PC-9 (cell line): Measurements from ENCODE around the gene FPGS. TPM values are rescaled to one million over a fixed set of nuclear protein-coding genes. Genes with fewer than 3 reads are reported as not detected.

Source experiments
- BruUV-seq: library from RNA; stranded (reverse); fragments of 400-500 nt; replicated peaks from 2 replicates; lab custom pipeline; 2021; lab: Mats Ljungman, UMichigan
- CTCF ChIA-PET: fragments of 300-600 bp; sonication (Branson Sonifier 250); formaldehyde crosslinking; loops from one replicate; lab custom pipeline; 2022; ENCODE audit warnings: antibody characterized with exemption; lab: Charles Lee
- POLR2A ChIA-PET: fragments of 300-600 bp; sonication (Branson Sonifier 250); formaldehyde crosslinking; loops from one replicate; lab custom pipeline; 2022; ENCODE audit warnings: antibody characterized with exemption; ENCODE audit not compliant: unreplicated experiment; lab: Charles Lee
- DNase-seq, 2 experiments: peaks; one replicate each; pipeline versions ENCODE4 v3.0.0 to v3.0.0-alpha.2; 2015 to 2022; ENCODE audit warnings: mixed read lengths in 1 of 2
- H2AFZ ChIP-seq: fragments of 200-600 bp; sonication (generic); 2 replicates; pipeline ENCODE4 v1.8.1; 2017; ENCODE audit warnings: antibody characterized with exemption
- H3F3A ChIP-seq: fragments of 200-600 bp; sonication (generic); 2 replicates; pipeline ENCODE4 v1.8.1; 2017; ENCODE audit warnings: antibody characterized with exemption, mild to moderate bottlenecking, low read depth; ENCODE audit not compliant: insufficient read depth
- H3K27ac ChIP-seq: fragments of 200-600 bp; sonication (generic); 2 replicates; pipeline ENCODE4 v1.6.1; 2016; ENCODE audit warnings: mixed run types
- H3K27me3 ChIP-seq: fragments of 200-600 bp; sonication (generic); 2 replicates; pipeline ENCODE4 v1.6.1; 2016; ENCODE audit warnings: low read depth, mixed run types; ENCODE audit not compliant: insufficient read depth
- H3K36me3 ChIP-seq: fragments of 200-600 bp; sonication (generic); 2 replicates; pipeline ENCODE4 v1.6.1; 2016; ENCODE audit warnings: low read depth, mixed run types
- H3K4me1 ChIP-seq: fragments of 200-600 bp; sonication (generic); replicated peaks from 2 replicates; pipeline ENCODE4 v1.6.1; 2016; ENCODE audit warnings: mixed run types; ENCODE audit not compliant: insufficient read depth
- H3K4me2 ChIP-seq: fragments of 200-600 bp; sonication (generic); 2 replicates; pipeline ENCODE4 v1.6.1; 2017; ENCODE audit warnings: mixed run types
- H3K4me3 ChIP-seq: fragments of 200-600 bp; sonication (generic); 2 replicates; pipeline ENCODE4 v1.6.1; 2016; ENCODE audit warnings: mixed run types
- H3K79me2 ChIP-seq: fragments of 200-600 bp; sonication (generic); 2 replicates; pipeline ENCODE4 v1.6.1; 2017; ENCODE audit warnings: low read depth, mixed run types
- H3K9me2 ChIP-seq: fragments of 200-600 bp; sonication (generic); 2 replicates; pipeline ENCODE4 v1.8.1; 2017; ENCODE audit warnings: mild to moderate bottlenecking; ENCODE audit not compliant: insufficient read depth
- H3K9me3 ChIP-seq: fragments of 200-600 bp; sonication (generic); 2 replicates; pipeline ENCODE4 v1.8.1; 2016; ENCODE audit warnings: low read depth; ENCODE audit not compliant: insufficient read depth
- H4K20me1 ChIP-seq: fragments of 200-600 bp; sonication (generic); 2 replicates; pipeline ENCODE4 v1.8.1; 2017; ENCODE audit not compliant: insufficient read depth
- CTCF ChIP-seq: fragments of 200-600 bp; sonication (generic); conservative IDR thresholded peaks from 2 replicates; pipeline ENCODE4 v1.6.1; 2017; ENCODE audit warnings: mixed run types, antibody characterized with exemption, mild to moderate bottlenecking, moderate library complexity
- EZH2 ChIP-seq: fragments of 200-600 bp; sonication (generic); IDR thresholded peaks from 2 replicates; pipeline ENCODE4 v1.8.0; 2017; ENCODE audit warnings: antibody characterized with exemption, low read depth
- intact Hi-C: fragments of 100-400 bp; cut with micrococcal nuclease; formaldehyde crosslinking; loops from one replicate; pipeline ENCODE4 v1.10.0; 2022; ENCODE audit not compliant: unreplicated experiment
- total RNA-seq: library from RNA; stranded (reverse); gene quantifications from 2 replicates; pipeline ENCODE4 v1.2.3, GENCODE V29; 2021

FPGS gene
- total RNA-seq, 1 experiment from 2014 or later: 152 TPM

DNA sequence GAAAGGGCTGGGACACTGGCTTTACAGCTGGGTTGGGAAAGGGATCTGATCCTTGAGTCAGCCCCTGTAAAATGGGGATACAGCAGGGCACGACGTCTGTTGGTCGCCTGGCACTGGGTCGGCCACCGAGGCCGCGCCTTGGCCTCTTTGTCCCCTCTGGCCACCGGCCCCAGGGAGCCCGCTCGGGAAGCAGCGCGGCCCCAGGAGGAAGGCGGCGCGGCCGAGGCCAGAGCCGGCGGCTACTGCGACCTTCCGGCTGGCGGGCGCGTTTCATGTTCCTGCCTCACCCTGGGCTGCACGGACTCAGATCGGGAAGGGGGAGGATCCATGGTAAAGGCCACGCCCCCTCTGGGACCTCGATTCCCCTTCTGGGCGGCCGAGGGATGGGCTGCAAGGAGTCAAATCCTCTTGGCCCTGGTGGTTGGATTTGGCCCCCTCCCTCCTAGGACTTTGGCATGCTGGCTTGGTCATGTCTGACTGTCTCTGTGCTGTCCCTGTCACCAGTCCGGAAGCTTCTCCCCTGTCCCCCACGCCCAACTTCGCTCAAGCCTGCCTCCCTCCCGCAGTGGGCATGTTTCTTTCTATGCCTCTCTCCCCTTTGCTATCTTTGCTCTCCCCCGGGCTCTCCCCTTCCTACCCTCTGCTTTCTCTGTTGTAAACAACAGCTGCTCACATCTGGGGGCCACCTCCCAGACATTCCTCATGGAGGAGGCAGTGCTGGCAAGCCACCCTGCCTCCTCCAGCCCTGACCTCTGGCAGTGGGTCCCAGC is 25.8 kb downstream of the FPGS start:
- Histone ChIP-seq H3K36me3 (no peaks in the 10 kb centered on the region), H3F3A (peaks cover 4% of the 10 kb centered on the region; the same call in 1 of the 2 replicates), H3K27me3 (no peaks in the 10 kb centered on the region), H3K4me2 (no peak overlapping the region), H3K27ac (no peak overlapping the region), H3K9me2 (no peaks in the 10 kb centered on the region), H4K20me1 (no peaks in the 10 kb centered on the region), H3K4me3 (no peak overlapping the region), H3K4me1 (no peaks in the 10 kb centered on the region), H3K79me2 (no peaks in the 10 kb centered on the region), H2AFZ (no peak overlapping the region), H3K9me3 (no peaks in the 10 kb centered on the region)
- POLR2A ChIA-PET: no interaction called here
- intact Hi-C loops: no loop called here
- TF ChIP-seq CTCF (no peak), EZH2 (no peak)
- CTCF ChIA-PET: no interaction called here
- peak in 1 of 2 experiments; percentile 59 for DNase-seq
- no TSS peak for BruUV-seq

DNA sequence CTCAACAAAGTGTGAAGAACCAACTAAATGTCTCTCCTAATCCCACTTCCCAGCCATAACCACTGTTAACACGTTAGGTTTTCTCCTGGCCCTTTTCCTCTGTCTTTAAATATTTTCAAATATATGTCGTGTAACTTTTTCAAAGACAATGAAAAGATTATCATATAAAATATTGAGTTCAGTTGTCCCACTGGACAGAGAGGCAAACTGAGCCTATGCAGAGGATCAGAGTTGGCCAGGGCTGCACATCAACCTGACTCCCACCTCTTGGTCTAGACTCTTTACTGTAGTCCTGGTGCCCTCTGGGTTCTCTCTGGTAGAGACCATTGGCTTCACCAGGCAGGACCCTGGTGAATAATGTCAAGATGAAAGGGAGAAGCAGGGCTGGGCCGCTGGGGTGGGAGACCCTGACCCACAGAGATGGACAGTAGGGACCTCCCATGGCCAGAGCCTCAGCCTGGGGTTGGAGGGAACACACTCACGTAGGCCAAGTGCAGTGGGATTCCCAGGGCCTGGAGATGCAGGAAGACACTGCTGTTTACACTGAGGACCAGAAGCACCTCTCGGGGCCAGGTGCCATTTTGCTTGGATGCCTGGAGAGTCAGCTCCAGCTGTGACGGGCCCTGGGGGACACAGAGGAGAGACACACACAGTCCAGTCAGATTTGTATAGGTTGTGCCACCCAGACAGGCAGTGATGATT is 26.7 kb downstream of the FPGS start:
- H3K4me2 ChIP-seq: no peak overlapping the region
- ChIA-PET POLR2A (no interaction called here), CTCF (no interaction called here)
- no peak overlapping the region for H2AFZ ChIP-seq
- H3K27ac ChIP-seq: no peak overlapping the region
- no peak for DNase-seq
- no TSS peak for BruUV-seq
- no peaks in the 10 kb centered on the region for H3K79me2 ChIP-seq
- intact Hi-C loops: no loop called here
- TF ChIP-seq CTCF (no peak), EZH2 (no peak)
- no peaks in the 10 kb centered on the region for H3F3A ChIP-seq
- no peaks in the 10 kb centered on the region for H3K27me3 ChIP-seq
- H4K20me1 ChIP-seq: no peaks in the 10 kb centered on the region
- no peaks in the 10 kb centered on the region for H3K9me2 ChIP-seq
- no peaks in the 10 kb centered on the region for H3K9me3 ChIP-seq
- no peaks in the 10 kb centered on the region for H3K36me3 ChIP-seq
- no peaks in the 10 kb centered on the region for H3K4me1 ChIP-seq
- no peak overlapping the region for H3K4me3 ChIP-seq

GRCh38 chr9:127832248-127832647 is 29.6 kb downstream of the FPGS start:
- POLR2A ChIA-PET: no interaction called here
- H3K4me3 ChIP-seq: no peak overlapping the region
- intact Hi-C loops: no loop called here

More at GRCh38 chr9:127832248-127832647, 29.6 kb downstream of the FPGS start:
- DNase-seq: no peak
- TF ChIP-seq CTCF (no peak), EZH2 (no peak)
- H3K27ac ChIP-seq: no peak overlapping the region
- H4K20me1 ChIP-seq: no peaks in the 10 kb centered on the region
- H3K79me2 ChIP-seq: no peaks in the 10 kb centered on the region
- no peaks in the 10 kb centered on the region for H3K36me3 ChIP-seq
- H3K9me2 ChIP-seq: no peaks in the 10 kb centered on the region
- H3K4me1 ChIP-seq: no peaks in the 10 kb centered on the region
- BruUV-seq: no TSS peak
- H2AFZ ChIP-seq: no peak overlapping the region
- no peaks in the 10 kb centered on the region for H3F3A ChIP-seq
- no peaks in the 10 kb centered on the region for H3K27me3 ChIP-seq
- no peaks in the 10 kb centered on the region for H3K9me3 ChIP-seq
- H3K4me2 ChIP-seq: no peak overlapping the region
- CTCF ChIA-PET: no interaction called here
